IMR-90 (cell line): ENCODE measurements around the gene DNAH8. TPM values are rescaled to one million over a fixed set of nuclear protein-coding genes. Genes with fewer than 3 reads are reported as not detected.

ENCODE experiments used
- ATAC-seq: fragments of 200-7000 bp; cut with Tn5 transposase; 2 replicates; pipeline ENCODE4 v1.9.1; 2020; ENCODE audit warnings: low read depth, mild to moderate bottlenecking, moderate library complexity
- Bru-seq: library from RNA; stranded (reverse); fragments of 400-500 nt; gene quantifications from one replicate; lab custom pipeline; 2021; lab: Mats Ljungman, UMichigan
- BruChase-seq, 2 experiments: library from RNA; stranded (reverse); fragments of 400-500 nt; gene quantifications; one replicate each; lab custom pipeline; 2021; lab: Mats Ljungman, UMichigan
- BruUV-seq: library from RNA; stranded (reverse); fragments of 400-500 nt; replicated peaks from 2 replicates; lab custom pipeline; 2021; lab: Mats Ljungman, UMichigan
- CTCF ChIA-PET: fragments of 300-600 bp; formaldehyde crosslinking; extraction: SDS; loops from one replicate; lab custom pipeline; 2021; ENCODE audit warnings: antibody characterized with exemption; lab: Yijun Ruan, JAX
- POLR2A ChIA-PET: fragments of 300-600 bp; sonication (Branson Sonifier 250); formaldehyde crosslinking; loops from one replicate; lab custom pipeline; 2022; ENCODE audit warnings: antibody characterized with exemption; ENCODE audit not compliant: unreplicated experiment; lab: Charles Lee
- DNase-seq: peaks from one replicate; pipeline ENCODE4 v3.0.0; 2013
- H2AFZ ChIP-seq: replicated peaks from 2 replicates; pipeline ENCODE3; 2013; ENCODE audit warnings: low read length, mild to moderate bottlenecking; ENCODE audit not compliant: poor library complexity
- H2AK5ac ChIP-seq: 2 replicates; pipeline ENCODE4 v1.6.1; 2013; ENCODE audit warnings: low read depth, low read length, inconsistent platforms
- H2AK9ac ChIP-seq: replicated peaks from 2 replicates; pipeline ENCODE3; 2013; ENCODE audit warnings: mild to moderate bottlenecking, low read depth, low read length, moderate library complexity; ENCODE audit not compliant: poor library complexity
- H2BK120ac ChIP-seq: 2 replicates; pipeline ENCODE4 v1.6.1; 2013; ENCODE audit warnings: low read depth, low read length, inconsistent platforms
- H2BK15ac ChIP-seq: 3 replicates; pipeline ENCODE4 v1.6.1; 2013; ENCODE audit warnings: low read depth, low read length, inconsistent platforms
- H2BK20ac ChIP-seq: 2 replicates; pipeline ENCODE4 v1.6.1; 2013; ENCODE audit warnings: low read depth, mild to moderate bottlenecking, inconsistent platforms, low read length, moderate library complexity
- H2BK5ac ChIP-seq: 2 replicates; pipeline ENCODE4 v1.6.1; 2013; ENCODE audit warnings: mild to moderate bottlenecking, low read depth, low read length, inconsistent platforms; ENCODE audit not compliant: poor library complexity, severe bottlenecking
- H3K14ac ChIP-seq: replicated peaks from 2 replicates; pipeline ENCODE4 v1.6.1; 2013; ENCODE audit warnings: low read depth, low read length, inconsistent platforms
- H3K18ac ChIP-seq: 2 replicates; pipeline ENCODE4 v1.6.1; 2013; ENCODE audit warnings: low read depth, low read length, control low read depth
- H3K23ac ChIP-seq: 2 replicates; pipeline ENCODE4 v1.6.1; 2013; ENCODE audit warnings: low read depth, low read length, inconsistent platforms
- H3K27ac ChIP-seq: 2 replicates; pipeline ENCODE4 v1.5.1; 2013; ENCODE audit warnings: mild to moderate bottlenecking, control low read depth, low read length; ENCODE audit not compliant: insufficient read depth
- H3K27me3 ChIP-seq: 2 replicates; pipeline ENCODE4 v1.6.1; 2013; ENCODE audit warnings: low read length; ENCODE audit not compliant: control insufficient read depth, insufficient read depth
- H3K36me3 ChIP-seq: 2 replicates; pipeline ENCODE4 v1.6.1; 2013; ENCODE audit warnings: low read length, mixed read lengths; ENCODE audit not compliant: control insufficient read depth, insufficient read depth
- H3K4ac ChIP-seq: 2 replicates; pipeline ENCODE4 v1.6.1; 2013; ENCODE audit warnings: low read depth, low read length, inconsistent platforms
- H3K4me1 ChIP-seq: 2 replicates; pipeline ENCODE4 v1.6.1; 2013; ENCODE audit warnings: low read length, mixed read lengths; ENCODE audit not compliant: control insufficient read depth, insufficient read depth
- H3K4me2 ChIP-seq: 2 replicates; pipeline ENCODE4 v1.6.1; 2013; ENCODE audit warnings: low read depth, mild to moderate bottlenecking, control low read depth, low read length, moderate library complexity
- H3K4me3 ChIP-seq: 2 replicates; pipeline ENCODE4 v1.5.1; 2013; ENCODE audit warnings: low read depth, mild to moderate bottlenecking, control low read depth, low read length, moderate library complexity; ENCODE audit not compliant: insufficient read depth
- H3K56ac ChIP-seq: 2 replicates; pipeline ENCODE4 v1.6.1; 2013; ENCODE audit warnings: low read length, inconsistent platforms; ENCODE audit not compliant: insufficient read depth; ENCODE audit errors: extremely low read depth
- H3K79me1 ChIP-seq, 2 experiments: 2 replicates each; pipeline ENCODE4 v1.6.1; 2013; ENCODE audit warnings: low read length in 2 of 2, inconsistent platforms in 1 of 2, low read depth in 1 of 2
- H3K9ac ChIP-seq: 2 replicates; pipeline ENCODE4 v1.6.1; 2013; ENCODE audit warnings: low read depth, low read length, control low read depth
- H3K9me1 ChIP-seq: 2 replicates; pipeline ENCODE4 v1.6.1; 2013; ENCODE audit warnings: low read length, inconsistent platforms; ENCODE audit not compliant: insufficient read depth
- H3K9me3 ChIP-seq: 2 replicates; pipeline ENCODE4 v1.6.1; 2013; ENCODE audit warnings: low read length; ENCODE audit not compliant: control insufficient read depth, insufficient read depth
- H4K20me1 ChIP-seq: 2 replicates; pipeline ENCODE4 v1.6.1; 2013; ENCODE audit warnings: low read length, inconsistent platforms; ENCODE audit not compliant: insufficient read depth
- H4K5ac ChIP-seq: 2 replicates; pipeline ENCODE4 v1.6.1; 2013; ENCODE audit warnings: mild to moderate bottlenecking, low read depth, low read length, control low read depth
- H4K8ac ChIP-seq, 2 experiments: 2 replicates each; pipeline ENCODE4 v1.6.1; 2013; ENCODE audit warnings: low read depth in 2 of 2, low read length in 2 of 2, control low read depth in 1 of 2, inconsistent platforms in 1 of 2
- H4K91ac ChIP-seq: 2 replicates; pipeline ENCODE4 v1.6.1; 2013; ENCODE audit warnings: low read depth, low read length, inconsistent platforms; ENCODE audit not compliant: insufficient read depth
- BHLHE40 ChIP-seq: fragments of 150-350 bp; IDR thresholded peaks from 2 replicates; pipeline ENCODE4 v1.6.1; 2016; ENCODE audit warnings: mild to moderate bottlenecking, low read depth, low read length
- CEBPB ChIP-seq: IDR thresholded peaks from 2 replicates; pipeline ENCODE4 v1.6.1; 2012; ENCODE audit warnings: low read depth, low read length, improper control_type of control experiment
- CHD1 ChIP-seq: IDR thresholded peaks from 2 replicates; pipeline ENCODE4 v1.6.1; 2012; ENCODE audit warnings: low read depth, low read length, improper control_type of control experiment
- MAFK ChIP-seq: IDR thresholded peaks from 2 replicates; pipeline ENCODE4 v1.6.1; 2012; ENCODE audit warnings: low read depth, low read length, improper control_type of control experiment
- MXI1 ChIP-seq: IDR thresholded peaks from 2 replicates; pipeline ENCODE4 v1.6.1; 2012; ENCODE audit warnings: low read depth, mild to moderate bottlenecking, low read length, moderate library complexity, borderline replicate concordance
- RFX5 ChIP-seq: IDR thresholded peaks from 2 replicates; pipeline ENCODE4 v1.8.0; 2012; ENCODE audit warnings: low read depth, mild to moderate bottlenecking, low read length, moderate library complexity
- WGBS, 2 experiments: methylation state at CpG; one replicate each; pipeline versions ENCODE4 v1.1.5 to v1.1.7; 2013; ENCODE audit warnings: missing lambda C conversion rate in 2 of 2; ENCODE audit not compliant: insufficient read length in 1 of 2; ENCODE audit errors: extremely low coverage in 2 of 2; 5-methylcytosine and 5-hydroxymethylcytosine counted together
- dilution Hi-C: fragments of 300-500 bp; cut with HindIII; formaldehyde crosslinking; loops from one replicate; pipeline ENCODE4 v1.14.3; 2018; ENCODE audit warnings: low sequenced_read_pairs; ENCODE audit not compliant: unreplicated experiment
- in situ Hi-C: fragments of 300-500 bp; cut with MboI; formaldehyde crosslinking; loops from 3 replicates; pipeline ENCODE4 v1.14.3; 2019; ENCODE audit warnings: low sequenced_read_pairs, inconsistent platforms, mixed read lengths
- intact Hi-C: fragments of 100-400 bp; cut with micrococcal nuclease; formaldehyde crosslinking; loops from 2 replicates; pipeline ENCODE4 v1.10.0; 2022
- long read RNA-seq: library from polyadenylated mRNA; unstranded; transcript quantifications from one replicate; pipeline ENCODE4 v2.0.0, GENCODE V29; 2021; ENCODE audit not compliant: unreplicated experiment
- polyA plus RNA-seq, 3 experiments: library from polyadenylated mRNA; depleted of rRNA; stranded (reverse); fragments of >200 nt; gene quantifications; 2 replicates each; pipeline ENCODE4 v1.2.3, GENCODE V29; 2012; ENCODE audit warnings: low replicate concordance in 1 of 3
- total RNA-seq: library from RNA; depleted of rRNA; stranded (reverse); fragments of >200 nt; gene quantifications from 2 replicates; pipeline ENCODE4 v1.2.3, GENCODE V29; 2012; rRNA removed
- TF ChIP-seq, protein P1 (sequence below): fragments of 150-350 bp; IDR thresholded peaks from 2 replicates; pipeline ENCODE4 v1.6.1; 2016; ENCODE audit warnings: low read depth, mild to moderate bottlenecking, low read length, moderate library complexity, borderline replicate concordance
- TF ChIP-seq, protein P2 (sequence below): conservative IDR thresholded peaks from 2 replicates; pipeline ENCODE4 v1.5.1; 2012; ENCODE audit warnings: mild to moderate bottlenecking, low read depth, low read length, improper control_type of control experiment

Gene DNAH8, protein sequence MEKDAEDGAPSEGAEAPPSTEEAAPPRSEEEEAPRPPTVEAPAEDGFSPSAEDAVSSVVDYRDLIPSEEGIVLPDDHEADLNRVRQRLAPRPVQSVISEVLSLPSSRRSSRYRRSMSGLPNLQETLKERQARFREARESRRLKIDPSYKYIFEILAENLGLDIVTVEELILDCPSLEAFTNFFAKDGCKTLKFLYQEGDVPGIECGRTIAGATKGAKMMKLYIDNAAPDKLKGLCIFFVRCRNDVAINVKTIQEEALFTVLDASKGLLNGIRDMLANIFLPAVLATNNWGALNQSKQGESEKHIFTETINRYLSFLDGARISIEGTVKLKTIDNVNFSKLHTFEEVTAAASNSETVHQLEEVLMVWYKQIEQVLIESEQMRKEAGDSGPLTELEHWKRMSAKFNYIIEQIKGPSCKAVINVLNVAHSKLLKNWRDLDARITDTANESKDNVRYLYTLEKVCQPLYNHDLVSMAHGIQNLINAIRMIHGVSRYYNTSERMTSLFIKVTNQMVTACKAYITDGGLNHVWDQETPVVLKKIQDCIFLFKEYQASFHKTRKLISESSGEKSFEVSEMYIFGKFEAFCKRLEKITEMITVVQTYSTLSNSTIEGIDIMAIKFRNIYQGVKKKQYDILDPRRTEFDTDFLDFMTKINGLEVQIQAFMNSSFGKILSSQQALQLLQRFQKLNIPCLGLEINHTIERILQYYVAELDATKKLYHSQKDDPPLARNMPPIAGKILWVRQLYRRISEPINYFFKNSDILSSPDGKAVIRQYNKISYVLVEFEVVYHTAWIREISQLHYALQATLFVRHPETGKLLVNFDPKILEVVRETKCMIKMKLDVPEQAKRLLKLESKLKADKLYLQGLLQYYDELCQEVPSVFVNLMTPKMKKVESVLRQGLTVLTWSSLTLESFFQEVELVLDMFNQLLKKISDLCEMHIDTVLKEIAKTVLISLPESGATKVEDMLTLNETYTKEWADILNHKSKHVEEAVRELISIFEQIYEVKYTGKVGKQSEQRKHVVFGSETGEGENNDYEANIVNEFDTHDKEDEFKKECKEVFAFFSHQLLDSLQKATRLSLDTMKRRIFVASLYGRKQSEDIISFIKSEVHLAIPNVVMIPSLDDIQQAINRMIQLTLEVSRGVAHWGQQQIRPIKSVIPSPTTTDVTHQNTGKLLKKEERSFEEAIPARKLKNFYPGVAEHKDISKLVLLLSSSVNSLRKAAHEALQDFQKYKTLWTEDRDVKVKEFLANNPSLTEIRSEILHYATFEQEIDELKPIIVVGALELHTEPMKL (N-terminal part only)
- under 0.01 TPM in 1 of 2 replicates, not detected in the other for total RNA-seq
- not detected in 2 replicates for polyA plus RNA-seq (2012; rRNA removed)
- polyA plus RNA-seq (2012; cell fraction: cytosol; rRNA removed), result not detected in 2 replicates
- polyA plus RNA-seq (2012; cell fraction: nucleus; rRNA removed; ENCODE audit: low replicate concordance), result not detected in 2 replicates
- Bru-seq, nascent RNA, result percentile 4 among the genes with signal in this experiment
- BruChase-seq, experiment 1, labeled RNA remaining after a 6-hour chase, result percentile 5 among the genes with signal in this experiment
- BruChase-seq, experiment 2, labeled RNA remaining after a 2-hour chase, result percentile 4 among the genes with signal in this experiment
- long read RNA-seq, result 0 reads

DNA sequence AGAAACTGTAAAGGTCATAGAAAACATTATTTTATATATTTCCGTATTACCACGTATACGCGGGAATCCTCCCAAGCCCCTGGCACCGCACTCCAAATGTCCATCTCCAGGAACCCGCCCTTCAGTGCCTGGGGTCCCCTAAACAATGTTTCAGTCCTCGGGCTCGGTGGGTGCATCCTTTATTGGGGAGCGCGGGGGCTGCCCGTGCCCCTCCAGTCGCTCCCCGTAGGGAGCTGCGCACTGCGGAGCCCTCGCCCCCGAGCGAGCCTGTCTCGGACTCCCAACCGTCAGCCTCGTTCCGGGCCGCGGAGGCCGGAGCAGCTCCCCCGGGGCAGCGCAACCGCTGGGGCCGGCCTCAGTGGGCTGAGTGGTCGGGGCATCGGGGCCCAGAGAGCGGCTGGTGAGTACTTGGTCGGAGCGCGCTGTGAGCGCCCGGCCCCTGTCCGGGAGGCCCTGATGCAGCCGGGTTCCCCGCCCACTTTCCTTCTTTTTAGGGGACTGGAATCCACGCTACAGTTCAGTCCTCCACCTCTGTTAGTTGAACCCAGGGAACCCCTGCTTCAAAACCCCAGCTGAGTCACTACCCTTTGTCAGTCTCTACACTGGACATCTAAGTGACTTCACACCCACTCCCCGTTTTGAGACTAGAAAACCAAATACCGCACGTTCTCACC lies at the start of gene DNAH8:
DNAH8 (plus strand) TSS at position 296 of the 674 bp plus-strand sequence. CDS start 7,499 bp downstream, outside the sequence.
- Histone ChIP-seq H4K20me1 (no peaks in the 10 kb centered on the region), H2AK5ac (no peak within 1 kb of the TSS), H3K27ac (no peak within 1 kb of the TSS), H4K5ac (no peak within 1 kb of the TSS), H2BK15ac (no peak within 1 kb of the TSS), H4K91ac (no peak within 1 kb of the TSS), H3K4ac (no peak within 1 kb of the TSS), H3K14ac (no peak within 1 kb of the TSS), H3K18ac (no peak within 1 kb of the TSS), H3K9me1 (no peaks in the 10 kb centered on the region), H4K8ac (no peak within 1 kb of the TSS), H3K27me3 (peaks cover 31% of the 10 kb centered on the region), H2BK20ac (no peak within 1 kb of the TSS), H3K9ac (no peak within 1 kb of the TSS), H3K4me3 (peak within 1 kb of the TSS; percentile 15; the same call in 1 of the 2 replicates), H3K56ac (no peak within 1 kb of the TSS), H2AK9ac (no peak within 1 kb of the TSS), H2BK5ac (no peak within 1 kb of the TSS), H3K23ac (no peak within 1 kb of the TSS), H3K36me3 (no peaks in the 10 kb centered on the region), H3K79me1 (no peaks in the 10 kb centered on the region), H2BK120ac (no peak within 1 kb of the TSS), H3K9me3 (no peaks in the 10 kb centered on the region), H3K4me1 (no peaks in the 10 kb centered on the region), H3K4me2 (peak within 1 kb of the TSS; percentile 77), H2AFZ (peak within 1 kb of the TSS; percentile 64)
- 1% methylated on average over 26 of the region's 44 CpGs; no CpG with 5 or more reads in 1 of the 2 experiments for WGBS, 2 experiments
- dilution Hi-C loops, result no loop called here
- no TSS peak for BruUV-seq
- in situ Hi-C loops, result no loop called here
- ATAC-seq (peak; percentile 77), DNase-seq (no peak)
- intact Hi-C loops, result no loop called here
- CTCF ChIA-PET, result no interaction called here
- POLR2A ChIA-PET, result no interaction called here
- TF ChIP-seq MXI1 (no peak), CHD1 (no peak), RFX5 (no peak), MAFK (no peak), CEBPB (no peak), BHLHE40 (no peak)
- TF ChIP-seq, protein P1, sequence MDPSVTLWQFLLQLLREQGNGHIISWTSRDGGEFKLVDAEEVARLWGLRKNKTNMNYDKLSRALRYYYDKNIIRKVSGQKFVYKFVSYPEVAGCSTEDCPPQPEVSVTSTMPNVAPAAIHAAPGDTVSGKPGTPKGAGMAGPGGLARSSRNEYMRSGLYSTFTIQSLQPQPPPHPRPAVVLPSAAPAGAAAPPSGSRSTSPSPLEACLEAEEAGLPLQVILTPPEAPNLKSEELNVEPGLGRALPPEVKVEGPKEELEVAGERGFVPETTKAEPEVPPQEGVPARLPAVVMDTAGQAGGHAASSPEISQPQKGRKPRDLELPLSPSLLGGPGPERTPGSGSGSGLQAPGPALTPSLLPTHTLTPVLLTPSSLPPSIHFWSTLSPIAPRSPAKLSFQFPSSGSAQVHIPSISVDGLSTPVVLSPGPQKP, result no peak
- TF ChIP-seq, protein P2, sequence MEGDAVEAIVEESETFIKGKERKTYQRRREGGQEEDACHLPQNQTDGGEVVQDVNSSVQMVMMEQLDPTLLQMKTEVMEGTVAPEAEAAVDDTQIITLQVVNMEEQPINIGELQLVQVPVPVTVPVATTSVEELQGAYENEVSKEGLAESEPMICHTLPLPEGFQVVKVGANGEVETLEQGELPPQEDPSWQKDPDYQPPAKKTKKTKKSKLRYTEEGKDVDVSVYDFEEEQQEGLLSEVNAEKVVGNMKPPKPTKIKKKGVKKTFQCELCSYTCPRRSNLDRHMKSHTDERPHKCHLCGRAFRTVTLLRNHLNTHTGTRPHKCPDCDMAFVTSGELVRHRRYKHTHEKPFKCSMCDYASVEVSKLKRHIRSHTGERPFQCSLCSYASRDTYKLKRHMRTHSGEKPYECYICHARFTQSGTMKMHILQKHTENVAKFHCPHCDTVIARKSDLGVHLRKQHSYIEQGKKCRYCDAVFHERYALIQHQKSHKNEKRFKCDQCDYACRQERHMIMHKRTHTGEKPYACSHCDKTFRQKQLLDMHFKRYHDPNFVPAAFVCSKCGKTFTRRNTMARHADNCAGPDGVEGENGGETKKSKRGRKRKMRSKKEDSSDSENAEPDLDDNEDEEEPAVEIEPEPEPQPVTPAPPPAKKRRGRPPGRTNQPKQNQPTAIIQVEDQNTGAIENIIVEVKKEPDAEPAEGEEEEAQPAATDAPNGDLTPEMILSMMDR, result no peak
